ENCODE data around the gene ACRBP.
A peak's percentile ranks its signal among the peaks of the same experiment; 100 is the strongest.

Gene ACRBP

GRCh38 chr12:6614513-6615172 lies 32.6 kb downstream of the ACRBP start:
- DNase-seq (ENCODE audit: extremely low read depth, low read depth) = no peak
- no peak for TF ChIP-seq CTCF (IDR thresholded peaks at IDR 0.05; ENCODE audit: low read depth, low read length)

GRCh38 chr12:6613776-6614512 lies 33.3 kb downstream of the ACRBP start:
- peak; percentile 10; the same call in 1 of the 2 replicates for TF ChIP-seq CTCF (IDR thresholded peaks at IDR 0.05; ENCODE audit: low read depth, low read length)

GRCh38 chr12:6613015-6613775 lies 34.0 kb downstream of the ACRBP start:
- DNase-seq (ENCODE audit: extremely low read depth, low read depth) = no peak
- TF ChIP-seq CTCF (IDR thresholded peaks at IDR 0.05; ENCODE audit: low read depth, low read length) = no peak

More at GRCh38 chr12:6613776-6614512, 33.3 kb downstream of the ACRBP start:
- DNase-seq (ENCODE audit: extremely low read depth, low read depth) = peak; percentile 89

- no peak for TF ChIP-seq CTCF (IDR thresholded peaks at IDR 0.05; ENCODE audit: low read depth, low read length)
- no peak for DNase-seq (ENCODE audit: extremely low read depth, low read depth)
Measured at GRCh38 chr12:6612652-6613014, 34.6 kb downstream of the ACRBP start.

GRCh38 chr12:6612247-6612646 lies 35.0 kb downstream of the ACRBP start:
- no peak for DNase-seq (ENCODE audit: extremely low read depth, low read depth)
- TF ChIP-seq CTCF (IDR thresholded peaks at IDR 0.05; ENCODE audit: low read depth, low read length) = no peak

- TF ChIP-seq CTCF (IDR thresholded peaks at IDR 0.05; ENCODE audit: low read depth, low read length) = no peak
- no peak for DNase-seq (ENCODE audit: extremely low read depth, low read depth)
Measured at GRCh38 chr12:6608592-6609281, 38.5 kb downstream of the ACRBP start.

All from AG09319 (cell line).